Endothelial cell of umbilical vein (primary cell): ENCODE measurements around the gene HEYL. TPM values are rescaled to one million over a fixed set of nuclear protein-coding genes. Genes with fewer than 3 reads are reported as not detected.

Source experiments
- BruUV-seq: library from RNA; stranded (reverse); fragments of 400-500 nt; replicated peaks from 2 replicates; lab custom pipeline; 2021; lab: Mats Ljungman, UMichigan
- CTCF ChIA-PET: fragments of 300-600, 350-600 bp; sonication (Branson Sonifier 250); formaldehyde crosslinking; loops from one replicate; lab custom pipeline; 2021; ENCODE audit warnings: antibody characterized with exemption, inconsistent platforms; lab: Charles Lee
- POLR2A ChIA-PET: fragments of 300-600, 350-600 bp; sonication (Branson Sonifier 250); formaldehyde crosslinking; loops from one replicate; lab custom pipeline; 2021; ENCODE audit warnings: antibody characterized with exemption, inconsistent platforms; lab: Charles Lee
- DNase-seq: peaks from one replicate; pipeline ENCODE4 v3.0.0-alpha.2; 2011; ENCODE audit warnings: low read depth, low spot score
- FAIRE-seq: peaks from 2 replicates; lab custom pipeline; 2011; peaks lifted over from hg19 to GRCh38; lab: Jason Lieb, UNC
- H2AFZ ChIP-seq: 2 replicates; pipeline ENCODE4 v1.6.0; 2012; ENCODE audit warnings: low read depth, low read length, control low read depth, inconsistent platforms
- H3K27ac ChIP-seq: 2 replicates; pipeline ENCODE4 v1.5.1; 2011; ENCODE audit warnings: low read depth, mild to moderate bottlenecking, control low read depth, low read length, moderate library complexity; ENCODE audit not compliant: insufficient read depth
- H3K27me3 ChIP-seq, 2 experiments: 2 replicates each; pipeline versions ENCODE4 v1.6.0 to v1.6.1; 2011; ENCODE audit warnings: low read length in 2 of 2, mixed read lengths in 1 of 2; ENCODE audit not compliant: control insufficient read depth in 2 of 2, insufficient read depth in 2 of 2
- H3K36me3 ChIP-seq, 2 experiments: 2 replicates in 1 of 2; 3 replicates in 1 of 2; pipeline ENCODE4 v1.5.1; 2011; ENCODE audit warnings: low read length in 2 of 2, mild to moderate bottlenecking in 1 of 2, moderate library complexity in 1 of 2; ENCODE audit not compliant: control insufficient read depth in 2 of 2, insufficient read depth in 2 of 2; ENCODE audit errors: extremely low read depth in 1 of 2
- H3K4me1 ChIP-seq: 3 replicates; pipeline ENCODE4 v1.5.1; 2011; ENCODE audit warnings: mild to moderate bottlenecking, low read length; ENCODE audit not compliant: control insufficient read depth, insufficient read depth; ENCODE audit errors: extremely low read depth
- H3K4me2 ChIP-seq: 2 replicates; pipeline ENCODE4 v1.6.1; 2011; ENCODE audit warnings: low read length, control low read depth, mixed read lengths; ENCODE audit not compliant: insufficient read depth
- H3K4me3 ChIP-seq, 3 experiments: fragments of 200-600 bp in 1 of 3; sonication (generic), shearing (Covaris generic) in 1 of 3; replicated peaks in 1 of 3; 2 replicates each; pipeline ENCODE4 v1.5.1; 2011 to 2016; ENCODE audit warnings: control low read depth in 3 of 3, low read length in 3 of 3, mild to moderate bottlenecking in 2 of 3, inconsistent platforms in 1 of 3, low read depth in 1 of 3, moderate library complexity in 1 of 3; ENCODE audit not compliant: insufficient read depth in 1 of 3
- H3K79me2 ChIP-seq: 2 replicates; pipeline ENCODE4 v1.6.0; 2012; ENCODE audit warnings: low read length, inconsistent platforms; ENCODE audit not compliant: control insufficient read depth, insufficient read depth
- H3K9ac ChIP-seq: replicated peaks from 2 replicates; pipeline ENCODE3; 2011; ENCODE audit warnings: low read length, control low read depth; ENCODE audit not compliant: insufficient read depth; ENCODE audit errors: extremely low read depth
- H3K9me1 ChIP-seq: replicated peaks from 3 replicates; pipeline ENCODE4 v1.6.0; 2011; ENCODE audit warnings: mild to moderate bottlenecking, low read length; ENCODE audit not compliant: control insufficient read depth, insufficient read depth; ENCODE audit errors: extremely low read depth
- H3K9me3 ChIP-seq: replicated peaks from 2 replicates; pipeline ENCODE4 v1.5.1; 2012; ENCODE audit warnings: low read length, inconsistent platforms; ENCODE audit not compliant: control insufficient read depth, insufficient read depth
- H4K20me1 ChIP-seq: replicated peaks from 2 replicates; pipeline ENCODE3; 2011; ENCODE audit warnings: mild to moderate bottlenecking, low read length; ENCODE audit not compliant: control insufficient read depth, insufficient read depth; ENCODE audit errors: extremely low read depth
- CTCF ChIP-seq, 2 donors: IDR thresholded peaks; 1 replicate in 1 of 2; 2 replicates in 1 of 2; pipeline ENCODE4 v1.5.1; 2011; ENCODE audit warnings: low read length in 2 of 2, mild to moderate bottlenecking in 2 of 2, moderate library complexity in 2 of 2, control low read depth in 1 of 2, inconsistent platforms in 1 of 2, low read depth in 1 of 2; ENCODE audit not compliant: insufficient read depth in 1 of 2; ENCODE audit errors: extremely low read depth in 1 of 2
- EZH2 ChIP-seq: IDR thresholded peaks from 2 replicates; pipeline ENCODE4 v1.6.1; 2012; ENCODE audit warnings: borderline replicate concordance, low read depth, mild to moderate bottlenecking, moderate library complexity, low read length, inconsistent platforms; ENCODE audit not compliant: severe bottlenecking
- FOS ChIP-seq: IDR thresholded peaks from 2 replicates; pipeline ENCODE4 v1.6.1; 2011; ENCODE audit warnings: mild to moderate bottlenecking, low read length, moderate library complexity, borderline replicate concordance; ENCODE audit not compliant: insufficient read depth
- GATA2 ChIP-seq: IDR thresholded peaks from 2 replicates; pipeline ENCODE4 v1.7.0; 2011; ENCODE audit warnings: low read depth, mild to moderate bottlenecking, moderate library complexity, mixed read lengths, low read length; ENCODE audit not compliant: insufficient read length, insufficient read depth
- JUN ChIP-seq: IDR thresholded peaks from 2 replicates; pipeline ENCODE4 v1.6.1; 2011; ENCODE audit warnings: borderline replicate concordance, low read depth; ENCODE audit not compliant: insufficient read length, insufficient read depth
- MAX ChIP-seq: IDR thresholded peaks from 2 replicates; pipeline ENCODE4 v1.6.1; 2011; ENCODE audit not compliant: insufficient read depth, insufficient read length
- MYC ChIP-seq: IDR thresholded peaks from one replicate; pipeline ENCODE4 v1.6.1; 2011; ENCODE audit warnings: mild to moderate bottlenecking, low read depth, low read length
- POLR2A ChIP-seq: IDR thresholded peaks from 2 replicates; pipeline ENCODE4 v1.6.1; 2012; ENCODE audit warnings: low read depth, mild to moderate bottlenecking, control low read depth, low read length
- POLR2AphosphoS5 ChIP-seq: IDR thresholded peaks from 2 replicates; pipeline ENCODE4 v1.6.1; 2012; ENCODE audit warnings: low read depth, mild to moderate bottlenecking, control low read depth, low read length, moderate library complexity; ENCODE audit not compliant: insufficient read depth
- dilution Hi-C: fragments of 300-500 bp; cut with MboI; formaldehyde crosslinking; loops from one replicate; pipeline ENCODE4 v1.15.0; 2019; ENCODE audit warnings: low sequenced_read_pairs; ENCODE audit not compliant: extremely low pct_ligation_motif_present
- intact Hi-C: fragments of 100-400 bp; cut with micrococcal nuclease; formaldehyde crosslinking; loops from one replicate; pipeline ENCODE4 v1.10.0; 2022
- polyA plus RNA-seq, 4 experiments: library from polyadenylated mRNA; depleted of rRNA in 3 of 4; stranded (reverse) in 3 of 4; unstranded in 1 of 4; fragments of >200 nt; gene quantifications; 2 replicates each; pipeline versions ENCODE4 v1.2.1 to v1.2.3, GENCODE V29; 2011 to 2012; ENCODE audit warnings: missing spikeins in 1 of 4
- total RNA-seq: library from RNA; stranded (reverse); gene quantifications from 2 replicates; pipeline ENCODE4 v1.2.3, GENCODE V29; 2021

Gene HEYL
- total and polyA plus RNA-seq, 2 donors (not counting 3 experiments of a cell fraction or from before 2014, with no cell fraction given), result not detected

GRCh38 chr1:39642796-39643195 lies 3.4 kb upstream of the HEYL start:
- FAIRE-seq (no peak), DNase-seq (no peak)
- no peak overlapping the region for H3K4me3 ChIP-seq
- H3K27ac ChIP-seq, result no peak overlapping the region
- dilution Hi-C loops (no loop called here), intact Hi-C loops (no loop called here)
- H3K9me3 ChIP-seq, result no peaks in the 10 kb centered on the region
- H3K79me2 ChIP-seq, result no peaks in the 10 kb centered on the region
- no peak overlapping the region for H2AFZ ChIP-seq
- no peak overlapping the region for H3K4me2 ChIP-seq
- H3K36me3 ChIP-seq, result no peaks in the 10 kb centered on the region
- TF ChIP-seq FOS (no peak), POLR2A (no peak), MYC (no peak), MAX (no peak), JUN (no peak), CTCF (IDR thresholded peaks at IDR 0.05; ENCODE audit: extremely low read depth in 1 of 2, insufficient read depth in 1 of 2, low read depth in 1 of 2, low read length in 2 of 2) (no peak)
- BruUV-seq, result no TSS peak
- H3K9me1 ChIP-seq, result no peaks in the 10 kb centered on the region
- peaks cover 30 to 42% of the 10 kb centered on the region in 2 experiments for H3K27me3 ChIP-seq
- H3K9ac ChIP-seq, result no peak overlapping the region
- no peaks in the 10 kb centered on the region for H4K20me1 ChIP-seq
- no peaks in the 10 kb centered on the region for H3K4me1 ChIP-seq
- ChIA-PET POLR2A (no interaction called here), CTCF (interaction anchor here (0.7 to 3.4 kb wide), 4 partner anchors 11 to 78 kb away, joined by 3 to 13 read pairs (median 6); no protein-coding TSS in a partner anchor)

GRCh38 chr1:39640861-39641260 lies 1.4 kb upstream of the HEYL start:
- BruUV-seq, result no TSS peak
- Histone ChIP-seq H3K27me3 (peaks cover 38 to 49% of the 10 kb centered on the region in 2 experiments), H3K4me2 (no peak overlapping the region), H3K9me1 (no peaks in the 10 kb centered on the region), H3K79me2 (no peaks in the 10 kb centered on the region), H3K4me1 (no peaks in the 10 kb centered on the region), H3K27ac (no peak overlapping the region), H3K4me3 (no peak overlapping the region), H3K9me3 (no peaks in the 10 kb centered on the region), H4K20me1 (no peaks in the 10 kb centered on the region), H2AFZ (no peak overlapping the region), H3K36me3 (no peaks in the 10 kb centered on the region), H3K9ac (no peak overlapping the region)
- dilution Hi-C loops, result no loop called here
- intact Hi-C loops, result no loop called here
- ChIA-PET CTCF (interaction anchor here (0.6 to 3.3 kb wide), 7 partner anchors 9 to 139 kb away, joined by 3 to 29 read pairs (median 4); no protein-coding TSS in a partner anchor), POLR2A (no interaction called here)
- TF ChIP-seq JUN, result no peak
- TF ChIP-seq CTCF (IDR thresholded peaks at IDR 0.05; ENCODE audit: extremely low read depth in 1 of 2, insufficient read depth in 1 of 2, low read depth in 1 of 2, low read length in 2 of 2), result no peak
- no peak for TF ChIP-seq POLR2AphosphoS5
- no peak for TF ChIP-seq MAX
- no peak for TF ChIP-seq MYC
- no peak for TF ChIP-seq EZH2
- TF ChIP-seq FOS, result no peak
- no peak for TF ChIP-seq GATA2
- no peak for TF ChIP-seq POLR2A
- no peak for FAIRE-seq
- DNase-seq, result no peak
